PFSK-1 (cell line): Measurements from ENCODE around the gene PCSK6.

Source experiments
- FOXP2 ChIP-seq: optimal IDR thresholded peaks from 2 replicates; pipeline ENCODE3; 2011; ENCODE audit warnings: borderline replicate concordance, control low read depth, inconsistent platforms; ENCODE audit not compliant: insufficient read depth; ENCODE audit errors: extremely low read length, extremely low read depth
- POLR2AphosphoS5 ChIP-seq: IDR thresholded peaks from 2 replicates; pipeline ENCODE4 v1.6.1; 2012; ENCODE audit warnings: low read depth, mild to moderate bottlenecking, control low read depth, low read length, moderate library complexity
- REST ChIP-seq, 2 experiments: IDR thresholded peaks; 2 replicates each; pipeline versions ENCODE4 v1.6.1 to v1.8.0; 2011 to 2012; ENCODE audit warnings: low read depth in 2 of 2, low read length in 2 of 2, control low read depth in 1 of 2, inconsistent platforms in 1 of 2, mild to moderate bottlenecking in 1 of 2, moderate library complexity in 1 of 2; ENCODE audit not compliant: insufficient read depth in 1 of 2
- SIN3A ChIP-seq: IDR thresholded peaks from 2 replicates; pipeline ENCODE4 v1.6.1; 2012; ENCODE audit warnings: mild to moderate bottlenecking, low read length, moderate library complexity, borderline replicate concordance; ENCODE audit not compliant: insufficient read depth
- TAF1 ChIP-seq: IDR thresholded peaks from 2 replicates; pipeline ENCODE4 v1.6.1; 2012; ENCODE audit warnings: low read length, control low read depth, borderline replicate concordance; ENCODE audit not compliant: insufficient read depth

Gene PCSK6

GRCh38 chr15:101522621-101523559, 33.4 kb upstream of the PCSK6 start:
- TF ChIP-seq SIN3A (no peak), FOXP2 (no peak), REST (IDR thresholded peaks at IDR 0.05; ENCODE audit: insufficient read depth in 1 of 2, low read depth in 2 of 2, low read length in 2 of 2) (no peak), POLR2AphosphoS5 (no peak), TAF1 (no peak)

GRCh38 chr15:101522091-101522490, 32.6 kb upstream of the PCSK6 start:
- TF ChIP-seq SIN3A, result no peak
- TF ChIP-seq POLR2AphosphoS5, result no peak
- TF ChIP-seq REST (IDR thresholded peaks at IDR 0.05; ENCODE audit: insufficient read depth in 1 of 2, low read depth in 2 of 2, low read length in 2 of 2), result no peak
- no peak for TF ChIP-seq FOXP2
- TF ChIP-seq TAF1, result no peak

- TF ChIP-seq SIN3A (no peak), REST (IDR thresholded peaks at IDR 0.05; ENCODE audit: insufficient read depth in 1 of 2, low read depth in 2 of 2, low read length in 2 of 2) (no peak), POLR2AphosphoS5 (no peak), FOXP2 (no peak), TAF1 (no peak)
Measured at GRCh38 chr15:101521591-101521990, 32.1 kb upstream of the PCSK6 start.

GRCh38 chr15:101521069-101521468, 31.6 kb upstream of the PCSK6 start:
- TF ChIP-seq POLR2AphosphoS5 (no peak), REST (IDR thresholded peaks at IDR 0.05; ENCODE audit: insufficient read depth in 1 of 2, low read depth in 2 of 2, low read length in 2 of 2) (no peak), TAF1 (no peak), FOXP2 (no peak), SIN3A (no peak)

- TF ChIP-seq POLR2AphosphoS5 (no peak), REST (IDR thresholded peaks at IDR 0.05; ENCODE audit: insufficient read depth in 1 of 2, low read depth in 2 of 2, low read length in 2 of 2) (no peak)
Measured at GRCh38 chr15:101520395-101520794, 30.9 kb upstream of the PCSK6 start.
